H1 (cell line): ENCODE results near the gene TRIL. TPM values are rescaled to one million over a fixed set of nuclear protein-coding genes. Genes with fewer than 3 reads are reported as not detected.
A peak's percentile ranks its signal among the peaks of the same experiment; 100 is the strongest.

Experiments
- CTCF ChIA-PET: fragments of 300-600 bp; sonication (Branson Sonifier 250); formaldehyde crosslinking; loops from one replicate; lab custom pipeline; 2021; ENCODE audit not compliant: partially characterized antibody; lab: Charles Lee
- POLR2A ChIA-PET: fragments of 300-600 bp; sonication (Branson Sonifier 250); formaldehyde crosslinking; loops from one replicate; lab custom pipeline; 2021; ENCODE audit warnings: inconsistent platforms; ENCODE audit not compliant: partially characterized antibody; lab: Charles Lee
- DNase-seq, 2 experiments: peaks; one replicate each; pipeline versions ENCODE4 v3.0.0 to v3.0.0-alpha.2; 2010 to 2022; ENCODE audit warnings: low spot score in 2 of 2, low read depth in 1 of 2, mixed read lengths in 1 of 2
- FAIRE-seq: peaks from 2 replicates; lab custom pipeline; 2011; peaks lifted over from hg19 to GRCh38; lab: Jason Lieb, UNC
- H2AFZ ChIP-seq: 2 replicates; pipeline ENCODE4 v1.8.1; 2012; ENCODE audit warnings: low read length, inconsistent platforms
- H2AK5ac ChIP-seq: 2 replicates; pipeline ENCODE4 v1.6.1; 2013; ENCODE audit warnings: low read depth, low read length
- H2BK120ac ChIP-seq: replicated peaks from 2 replicates; pipeline ENCODE3; 2013; ENCODE audit warnings: low read depth, low read length, inconsistent platforms
- H2BK12ac ChIP-seq: 2 replicates; pipeline ENCODE4 v1.6.1; 2013; ENCODE audit warnings: low read depth, low read length
- H2BK15ac ChIP-seq: 2 replicates; pipeline ENCODE4 v1.6.1; 2013; ENCODE audit warnings: low read length
- H2BK20ac ChIP-seq: 2 replicates; pipeline ENCODE4 v1.6.1; 2013; ENCODE audit warnings: low read length
- H2BK5ac ChIP-seq: 2 replicates; pipeline ENCODE4 v1.6.1; 2013; ENCODE audit warnings: low read depth, low read length
- H3K14ac ChIP-seq: 2 replicates; pipeline ENCODE4 v1.6.1; 2013; ENCODE audit warnings: inconsistent platforms; ENCODE audit not compliant: insufficient read length
- H3K18ac ChIP-seq: 2 replicates; pipeline ENCODE4 v1.6.1; 2013; ENCODE audit warnings: low read length; ENCODE audit errors: extremely low read depth
- H3K23ac ChIP-seq: 2 replicates; pipeline ENCODE4 v1.6.1; 2013; ENCODE audit warnings: inconsistent platforms; ENCODE audit not compliant: insufficient read length
- H3K23me2 ChIP-seq: 2 replicates; pipeline ENCODE4 v1.6.1; 2013; ENCODE audit warnings: low read depth, low read length
- H3K27ac ChIP-seq: 2 replicates; pipeline ENCODE4 v1.6.1; 2011; ENCODE audit warnings: low read depth, low read length, inconsistent platforms
- H3K27me3 ChIP-seq, 4 experiments: replicated peaks in 1 of 4; 1 replicate in 1 of 4; 2 replicates in 3 of 4; pipeline versions ENCODE4 v1.6.1 to v1.8.1; 2011 to 2013; ENCODE audit warnings: low read length in 3 of 4, mild to moderate bottlenecking in 3 of 4, inconsistent platforms in 2 of 4, mixed read lengths in 2 of 4, moderate library complexity in 1 of 4; ENCODE audit not compliant: control insufficient read depth in 3 of 4, insufficient read depth in 3 of 4; ENCODE audit errors: extremely low read depth in 1 of 4
- H3K36me3 ChIP-seq, 4 experiments: 2 replicates each; pipeline versions ENCODE4 v1.6.1 to v1.8.1; 2011 to 2013; ENCODE audit warnings: mild to moderate bottlenecking in 4 of 4, low read length in 3 of 4, moderate library complexity in 2 of 4, control low read depth in 1 of 4, inconsistent platforms in 1 of 4; ENCODE audit not compliant: insufficient read depth in 4 of 4, control insufficient read depth in 2 of 4
- H3K4ac ChIP-seq: replicated peaks from 2 replicates; pipeline ENCODE3; 2013; ENCODE audit warnings: low read length, low read depth, mixed read lengths, inconsistent platforms; ENCODE audit not compliant: insufficient read length
- H3K4me1 ChIP-seq, 4 experiments: replicated peaks in 1 of 4; 1 replicate in 1 of 4; 2 replicates in 3 of 4; pipeline versions ENCODE4 v1.6.1 to v1.8.1; 2011 to 2013; ENCODE audit warnings: low read length in 3 of 4, inconsistent platforms in 2 of 4, mixed read lengths in 1 of 4; ENCODE audit not compliant: insufficient read depth in 4 of 4, control insufficient read depth in 3 of 4
- H3K4me2 ChIP-seq, 2 experiments: 2 replicates each; pipeline versions ENCODE4 v1.6.1 to v1.8.1; 2011 to 2013; ENCODE audit warnings: low read depth in 2 of 2, low read length in 2 of 2, control low read depth in 1 of 2, inconsistent platforms in 1 of 2, mild to moderate bottlenecking in 1 of 2; ENCODE audit not compliant: insufficient read depth in 1 of 2
- H3K4me3 ChIP-seq, 4 experiments: fragments of 200-600, 300-600 bp in 1 of 4; sonication (generic), shearing (Covaris generic), sonication (Bioruptor Twin) in 1 of 4; 2 replicates each; pipeline versions ENCODE4 v1.5.1 to v1.8.1; 2011 to 2016; ENCODE audit warnings: low read length in 4 of 4, low read depth in 3 of 4, control low read depth in 2 of 4, inconsistent platforms in 2 of 4, mild to moderate bottlenecking in 2 of 4, mixed read lengths in 1 of 4, moderate library complexity in 1 of 4; ENCODE audit not compliant: insufficient read depth in 2 of 4; ENCODE audit errors: extremely low read depth in 1 of 4
- H3K56ac ChIP-seq: replicated peaks from 2 replicates; pipeline ENCODE3; 2013; ENCODE audit warnings: low read depth, mild to moderate bottlenecking, mixed read lengths, low read length, inconsistent platforms; ENCODE audit not compliant: insufficient read length
- H3K79me1 ChIP-seq: 2 replicates; pipeline ENCODE4 v1.6.1; 2013; ENCODE audit warnings: low read depth, low read length, control low read depth
- H3K79me2 ChIP-seq, 2 experiments: 2 replicates each; pipeline versions ENCODE4 v1.6.1 to v1.8.1; 2012 to 2013; ENCODE audit warnings: low read length in 2 of 2, mild to moderate bottlenecking in 2 of 2, inconsistent platforms in 1 of 2; ENCODE audit not compliant: insufficient read depth in 2 of 2, control insufficient read depth in 1 of 2
- H3K9ac ChIP-seq, 4 experiments: replicated peaks in 1 of 4; 1 replicate in 1 of 4; 2 replicates in 3 of 4; pipeline versions ENCODE4 v1.6.1 to v1.8.1; 2011 to 2013; ENCODE audit warnings: low read depth in 3 of 4, low read length in 3 of 4, control low read depth in 2 of 4, mild to moderate bottlenecking in 2 of 4, moderate library complexity in 2 of 4, inconsistent platforms in 1 of 4; ENCODE audit errors: extremely low read depth in 1 of 4
- H3K9me3 ChIP-seq, 2 experiments: 2 replicates each; pipeline versions ENCODE4 v1.6.1 to v1.8.1; 2012 to 2013; ENCODE audit warnings: mild to moderate bottlenecking in 2 of 2, moderate library complexity in 2 of 2, control low read depth in 1 of 2, inconsistent platforms in 1 of 2, low read depth in 1 of 2, low read length in 1 of 2, mixed read lengths in 1 of 2; ENCODE audit not compliant: insufficient read depth in 2 of 2
- H4K20me1 ChIP-seq, 2 experiments: replicated peaks in 1 of 2; 2 replicates each; pipeline versions ENCODE3 to v1.8.1; 2011 to 2013; ENCODE audit warnings: inconsistent platforms in 2 of 2, low read length in 2 of 2, mild to moderate bottlenecking in 1 of 2; ENCODE audit not compliant: insufficient read depth in 2 of 2, control insufficient read depth in 1 of 2
- H4K5ac ChIP-seq: 2 replicates; pipeline ENCODE4 v1.6.1; 2013; ENCODE audit warnings: low read length, low read depth, mixed read lengths, inconsistent platforms; ENCODE audit not compliant: insufficient read length
- H4K8ac ChIP-seq: 2 replicates; pipeline ENCODE4 v1.8.0; 2013; ENCODE audit warnings: mild to moderate bottlenecking, moderate library complexity, low read length, inconsistent platforms; ENCODE audit not compliant: insufficient read depth; ENCODE audit errors: extremely low read depth
- H4K91ac ChIP-seq: replicated peaks from 2 replicates; pipeline ENCODE3; 2013; ENCODE audit warnings: low read length, mixed read lengths, inconsistent platforms; ENCODE audit not compliant: insufficient read length
- CBX5 ChIP-seq: fragments of 300-800, 300-1000 bp; sonication (generic); IDR thresholded peaks from 2 replicates; pipeline ENCODE4 v1.7.1; 2016; ENCODE audit warnings: antibody characterized with exemption, low read length, low read depth
- EP300 ChIP-seq, 2 experiments: IDR thresholded peaks; 1 replicate in 1 of 2; 2 replicates in 1 of 2; pipeline ENCODE4 v1.6.1; 2011 to 2012; ENCODE audit warnings: low read depth in 2 of 2, low read length in 2 of 2, mild to moderate bottlenecking in 2 of 2, borderline replicate concordance in 1 of 2, inconsistent platforms in 1 of 2, moderate library complexity in 1 of 2
- HDAC6 ChIP-seq: IDR thresholded peaks from one replicate; pipeline ENCODE4 v1.7.1; 2012; ENCODE audit warnings: low read depth, mild to moderate bottlenecking, inconsistent platforms, low read length, moderate library complexity
- KDM1A ChIP-seq: fragments of 200-600, 300-600 bp; sonication (generic); IDR thresholded peaks from 2 replicates; pipeline ENCODE4 v1.7.1; 2016; ENCODE audit warnings: mild to moderate bottlenecking, low read length, borderline replicate concordance
- PHF8 ChIP-seq: fragments of 200-600 bp; sonication (generic); conservative IDR thresholded peaks from 2 replicates; pipeline ENCODE4 v1.7.1; 2012; ENCODE audit warnings: low read depth, mild to moderate bottlenecking, inconsistent platforms, low read length, moderate library complexity
- RAD21 ChIP-seq, 2 experiments: IDR thresholded peaks in 1 of 2; conservative IDR thresholded peaks in 1 of 2; 2 replicates each; pipeline ENCODE4 v1.6.1; 2011; ENCODE audit warnings: low read depth in 2 of 2, low read length in 2 of 2, improper control_type of control experiment in 1 of 2, inconsistent platforms in 1 of 2, mild to moderate bottlenecking in 1 of 2, moderate library complexity in 1 of 2
- TAF7 ChIP-seq: optimal IDR thresholded peaks from 2 replicates; pipeline ENCODE3; 2011; ENCODE audit warnings: low read depth, mild to moderate bottlenecking, inconsistent platforms, low read length, moderate library complexity, borderline replicate concordance
- WGBS, 2 experiments: shearing (Covaris generic) in 1 of 2; methylation state at CpG; one replicate each; pipeline versions ENCODE4 v1.1.6 to v1.1.7; 2013 to 2015; ENCODE audit warnings: low lambda C conversion rate in 2 of 2, mixed read lengths in 2 of 2, inconsistent platforms in 1 of 2, low coverage in 1 of 2, missing lambda C conversion rate in 1 of 2; ENCODE audit not compliant: insufficient replicate concordance in 2 of 2, insufficient coverage in 1 of 2, insufficient read length in 1 of 2; ENCODE audit errors: extremely low coverage in 1 of 2, missing lambda C conversion rate in 1 of 2; 5-methylcytosine and 5-hydroxymethylcytosine counted together
- polyA plus RNA-seq, 7 experiments: library from polyadenylated mRNA; depleted of rRNA in 3 of 7; stranded (reverse) in 5 of 7; unstranded in 2 of 7; fragments of >200 nt in 5 of 7; fragments of 200-250 nt in 2 of 7; gene quantifications; 1 replicate in 5 of 7; 2 replicates in 1 of 7; 4 replicates in 1 of 7; pipeline versions ENCODE4 v1.2.1 to v1.2.3, GENCODE V29; 2011 to 2013; ENCODE audit warnings: missing spikeins in 2 of 7, mixed read lengths in 2 of 7
- total RNA-seq: library from RNA; stranded (reverse); fragmentation: NEBNext Ultra II Directional; extraction: Animal tissue kit (Norgen Biotek cat#: 25700); gene quantifications from 2 replicates; pipeline ENCODE4 v1.2.1, GENCODE V29; 2021

The TRIL gene
- total and polyA plus RNA-seq, 2 of the 8 experiments (the other 6 are each of a cell fraction or from before 2014, with no cell fraction given), result 3.9 to 5.5 TPM

DNA sequence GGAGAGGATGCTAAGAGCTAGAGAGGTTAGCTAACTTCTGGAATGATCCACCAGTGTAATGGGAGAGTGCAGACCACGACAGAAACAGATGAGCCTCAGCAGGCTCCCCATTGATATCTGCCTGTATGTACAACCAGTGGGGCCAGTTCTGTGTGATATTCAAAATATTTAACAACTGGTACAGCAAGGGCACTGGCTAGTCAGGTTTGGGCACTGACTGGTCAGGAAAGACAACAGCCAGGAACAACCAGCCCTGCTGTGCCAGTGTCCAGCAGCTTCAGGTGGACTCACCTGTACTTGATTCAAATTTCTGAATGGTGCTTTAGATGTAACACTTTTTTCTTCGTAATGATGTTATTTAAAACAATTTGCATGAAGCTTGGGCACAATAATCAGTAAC is 5.9 kb upstream of the TRIL start:
- CTCF ChIA-PET, result interaction anchor here (1.7 to 34.2 kb wide), 3 partner anchors 26 to 226 kb away, joined by 3 to 576 read pairs (median 5); no protein-coding TSS in a partner anchor
- FAIRE-seq, result no peak
- Histone ChIP-seq H3K79me1 (no peaks in the 10 kb centered on the region), H3K79me2 (no peaks in the 10 kb centered on the region), H2AK5ac (no peak overlapping the region), H3K9me3 (no peaks in the 10 kb centered on the region), H3K27me3 (peaks cover 0 to 9% (median 6%) of the 10 kb centered on the region in 4 experiments; a peak in 6 of 7 replicates), H3K4ac (no peak overlapping the region), H2BK12ac (no peak overlapping the region), H3K56ac (no peak overlapping the region), H3K23ac (no peak overlapping the region), H2BK15ac (peak overlapping the region; percentile 88; the same call in 1 of the 2 replicates), H3K23me2 (no peaks in the 10 kb centered on the region), H3K36me3 (no peaks in the 10 kb centered on the region), H3K18ac (no peak overlapping the region), H4K5ac (no peak overlapping the region), H2AFZ (no peak overlapping the region), H2BK20ac (no peak overlapping the region), H4K91ac (peak overlapping the region; percentile 25), H3K9ac (no peak overlapping the region), H3K4me2 (no peak overlapping the region), H2BK120ac (no peak overlapping the region), H4K20me1 (no peaks in the 10 kb centered on the region), H3K14ac (no peak overlapping the region), H3K4me3 (no peak overlapping the region), H4K8ac (no peak overlapping the region), H3K27ac (no peak overlapping the region), H2BK5ac (no peak overlapping the region), H3K4me1 (peaks cover 4 to 8% (median 6%) of the 10 kb centered on the region in 4 experiments)
- TF ChIP-seq TAF7 (no peak), RAD21 (IDR thresholded peaks at IDR 0.05 in 1 of 2, conservative IDR thresholded peaks at IDR 0.05 in 1 of 2; ENCODE audit: low read depth in 2 of 2, low read length in 2 of 2) (no peak), CBX5 (no peak), PHF8 (no peak), EP300 (IDR thresholded peaks at IDR 0.05; ENCODE audit: borderline replicate concordance in 1 of 2, low read depth in 2 of 2, low read length in 2 of 2) (no peak), KDM1A (no peak), HDAC6 (no peak)
- POLR2A ChIA-PET, result no interaction called here
- DNase-seq, result no peak
- 87% methylated on average over 2 of the region's 2 CpGs; no CpG with 5 or more reads in 1 of the 2 experiments for WGBS, 2 experiments
